SK-N-MC (cell line): ENCODE data around the gene FAAP100.

Experiments
- EZH2 ChIP-seq: fragments of 200-600 bp; sonication (generic); IDR thresholded peaks from one replicate; pipeline ENCODE4 v1.6.1; 2017; ENCODE audit warnings: antibody characterized with exemption
- FOXP2 ChIP-seq: optimal IDR thresholded peaks from 2 replicates; pipeline ENCODE3; 2011; ENCODE audit warnings: mild to moderate bottlenecking, moderate library complexity; ENCODE audit not compliant: insufficient read depth; ENCODE audit errors: extremely low read length, control extremely low read depth
- POLR2AphosphoS5 ChIP-seq: IDR thresholded peaks from 2 replicates; pipeline ENCODE4 v1.6.1; 2012; ENCODE audit warnings: mild to moderate bottlenecking, low read depth, low read length, borderline replicate concordance

DNA sequence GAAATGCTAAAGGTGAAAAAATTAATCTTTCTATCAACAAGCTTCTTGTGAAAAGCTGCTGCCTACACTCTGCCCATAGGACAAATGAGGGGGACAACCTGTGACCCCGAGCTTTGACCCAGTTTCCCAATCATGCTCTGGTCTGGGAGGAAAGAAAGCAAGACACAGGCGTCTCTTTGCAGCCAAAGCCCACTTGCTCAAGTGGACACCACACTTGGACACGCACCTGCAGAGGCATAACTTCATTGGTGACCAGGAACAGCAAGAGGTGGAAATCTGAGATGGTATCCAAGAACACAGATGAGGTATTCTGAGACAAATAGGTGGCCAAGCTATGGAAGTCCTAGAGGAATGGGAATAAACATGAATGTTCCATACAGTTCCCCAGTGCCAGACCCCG is 15.0 kb upstream of the FAAP100 start:
- TF ChIP-seq POLR2AphosphoS5 (no peak), EZH2 (no peak), FOXP2 (no peak)
